Psoas muscle (tissue), 8 donors: ENCODE measurements around the gene IFI35. TPM values are rescaled to one million over a fixed set of nuclear protein-coding genes. Genes with fewer than 3 reads are reported as not detected.

ENCODE experiments used
- ATAC-seq, 4 donors: fragments of 200-7000 bp; cut with Tn5 transposase; one replicate each; pipeline ENCODE4 v1.9.1; 2020; ENCODE audit warnings: moderate library complexity in 3 of 4, mild to moderate bottlenecking in 2 of 4
- DNase-seq, 2 donors: peaks; one replicate each; pipeline ENCODE4 v3.0.0-alpha.2; 2020
- H3K27ac ChIP-seq: fragments of 200-600 bp; one replicate; pipeline ENCODE4 v1.8.0; 2022
- H3K27me3 ChIP-seq, 3 donors: fragments of 200-600 bp in 1 of 3; one replicate each; pipeline versions ENCODE4 v1.6.1 to v1.8.0; 2013 to 2022; ENCODE audit warnings: low read length in 2 of 3, mild to moderate bottlenecking in 2 of 3, moderate library complexity in 1 of 3; ENCODE audit not compliant: insufficient read depth in 3 of 3
- H3K36me3 ChIP-seq, 2 donors: fragments of 200-600 bp in 1 of 2; one replicate each; pipeline versions ENCODE4 v1.6.1 to v1.8.0; 2013 to 2022; ENCODE audit warnings: low read depth in 1 of 2, mild to moderate bottlenecking in 1 of 2, moderate library complexity in 1 of 2; ENCODE audit not compliant: insufficient read depth in 1 of 2
- H3K4me1 ChIP-seq: fragments of 200-600 bp; one replicate; pipeline ENCODE4 v1.8.0; 2022
- H3K4me3 ChIP-seq: fragments of 200-600 bp; one replicate; pipeline ENCODE4 v1.8.0; 2022; ENCODE audit warnings: mild to moderate bottlenecking
- H3K9me3 ChIP-seq: fragments of 200-600 bp; one replicate; pipeline ENCODE4 v1.8.0; 2022
- CTCF ChIP-seq: fragments of 200-600 bp; IDR thresholded peaks from one replicate; pipeline ENCODE4 v1.8.0; 2022; ENCODE audit warnings: antibody characterized with exemption
- WGBS, 3 donors: extraction: QIAGEN DNeasy Blood & Tissue Kit; methylation state at CpG; one replicate each; pipeline versions ENCODE4 v1.1.6 to v1.1.7; 2013; 5-methylcytosine and 5-hydroxymethylcytosine counted together
- intact Hi-C, 2 donors: fragments of 100-400 bp; cut with DNase I; formaldehyde crosslinking; loops; one replicate each; pipeline versions ENCODE4 v1.11.0 to v1.14.2; 2022
- polyA plus RNA-seq, 3 donors: library from polyadenylated mRNA; stranded (reverse); fragments of 200-250 nt; gene quantifications; one replicate each; pipeline ENCODE4 v1.2.3, GENCODE V29; 2013
- total RNA-seq, 4 donors: library from RNA; stranded (reverse); fragmentation: NEBNext Ultra II Directional in 2 of 4; extraction: Animal tissue kit (Norgen Biotek cat#: 25700) in 2 of 4; gene quantifications; one replicate each; pipeline versions ENCODE4 v1.2.1 to v1.2.4, GENCODE V29; 2021 to 2023
- donor health status: healthy with polysubstance abuse.
- donor health status: DM: no; HTN: no; CAD: no; lungs with moderate emphysema.
- donor health status: Bipolar disorder and iron deficiency.
- donor health status: healthy.
- donor health status: DM: yes; HTN: yes; CAD: no.
- donor health status: DM: no; HTN: no; CAD: no.
- donor health status: DM: no; HTN: no; CAD: no.
- donor health status: DM: yes; HTN: yes; CAD: no.

IFI35 gene
- total and polyA plus RNA-seq, 7 donors = 4.2 to 7.8 (median 6.3) TPM

- DNase-seq (peak; percentile 93 to 95), ATAC-seq (peak; percentile 81 to 88 (median 86))
- Histone ChIP-seq H3K4me3 (peak within 1 kb of the TSS; percentile 93), H3K9me3 (no peaks in the 10 kb centered on the region), H3K36me3 (peaks cover 0 to 19% of the 10 kb centered on the region in 2 donors), H3K27ac (peak within 1 kb of the TSS; percentile 96), H3K27me3 (no peaks in the 10 kb centered on the region), H3K4me1 (peaks cover 28% of the 10 kb centered on the region)
- TF ChIP-seq CTCF = no peak
- WGBS, 3 donors = 0 to 1% (median 0%) methylated on average over 28 to 39 of the region's 39 CpGs
- intact Hi-C loops = no loop called here
Observed at GRCh38 chr17:42980274-42980765, 26.3 kb upstream of the IFI35 start, which contains the start of gene RUNDC1. TSS of gene RUNDC1 (plus strand) at chr17:42980565. CDS start at chr17:42980577, 12 bp downstream.

DNA sequence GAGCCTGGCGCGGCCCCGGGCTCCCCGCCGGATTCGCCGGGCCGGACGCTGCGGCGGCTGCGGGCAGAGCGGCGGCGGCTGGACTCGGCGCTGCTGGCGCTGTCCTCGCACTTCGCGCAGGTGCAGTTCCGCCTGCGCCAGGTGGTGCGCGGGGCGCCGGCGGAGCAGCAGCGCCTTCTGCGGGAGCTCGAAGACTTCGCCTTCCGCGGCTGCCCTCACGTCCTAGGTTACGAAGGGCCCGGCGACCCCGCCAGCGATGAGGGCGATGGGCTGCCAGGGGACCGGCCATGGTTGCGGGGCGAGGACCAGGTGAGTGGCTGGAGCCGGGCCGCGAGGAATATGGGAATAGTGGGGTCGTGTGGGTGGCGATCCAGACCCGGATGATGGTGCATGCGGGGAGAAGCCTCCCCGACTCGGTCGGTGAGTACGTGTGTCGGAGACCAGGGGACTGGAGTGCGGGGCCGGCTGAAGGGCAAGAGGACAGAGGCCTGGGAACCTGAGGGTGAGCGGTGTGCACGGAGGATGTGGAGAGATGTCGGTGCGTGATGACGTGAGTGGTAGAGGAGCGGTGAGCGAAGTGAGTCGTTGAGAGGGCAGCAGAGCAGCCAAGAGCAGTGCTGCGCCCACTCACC, 25.7 kb upstream of the IFI35 start:
- H3K27ac ChIP-seq = peak overlapping the region; percentile 96
- peaks cover 25% of the 10 kb centered on the region for H3K4me1 ChIP-seq
- intact Hi-C loops = loop anchor here in 1 of 2 donors (1.0 kb wide), 1 partner anchor 17 kb away; the partner anchor contains the start of gene RPL27
- DNase-seq (peak; percentile 39 to 69), ATAC-seq (peak; percentile 48 to 72 (median 62))
- TF ChIP-seq CTCF = peak; percentile 18
- H3K9me3 ChIP-seq = no peaks in the 10 kb centered on the region
- peaks cover 0 to 25% of the 10 kb centered on the region in 2 donors for H3K36me3 ChIP-seq
- peak overlapping the region; percentile 93 for H3K4me3 ChIP-seq
- WGBS, 3 donors = 0 to 1% (median 0%) methylated on average over 61 to 67 of the region's 67 CpGs
- no peaks in the 10 kb centered on the region for H3K27me3 ChIP-seq

- Histone ChIP-seq H3K27me3 (no peaks in the 10 kb centered on the region), H3K9me3 (no peaks in the 10 kb centered on the region), H3K36me3 (peaks cover 2 to 39% of the 10 kb centered on the region in 2 donors), H3K4me3 (no peak overlapping the region), H3K27ac (peak overlapping the region; percentile 96), H3K4me1 (peaks cover 25% of the 10 kb centered on the region)
- no peak for TF ChIP-seq CTCF
- intact Hi-C loops = no loop called here
- DNase-seq (no peak), ATAC-seq (no peak)
Observed at GRCh38 chr17:42982266-42982665, 24.3 kb upstream of the IFI35 start.

- no peaks in the 10 kb centered on the region for H3K27me3 ChIP-seq
- peaks cover 12% of the 10 kb centered on the region for H3K4me1 ChIP-seq
- WGBS, 3 donors = 0 to 68% (median 0%) methylated on average over 1 of the region's 1 CpG
- intact Hi-C loops = no loop called here
- H3K4me3 ChIP-seq = no peak overlapping the region
- H3K9me3 ChIP-seq = no peaks in the 10 kb centered on the region
- DNase-seq = no peak
- no peak for TF ChIP-seq CTCF
- H3K36me3 ChIP-seq = peaks cover 7 to 68% of the 10 kb centered on the region in 2 donors
- no peak for ATAC-seq
- peak overlapping the region; percentile 30 for H3K27ac ChIP-seq
Observed at GRCh38 chr17:42985225-42985624, 21.4 kb upstream of the IFI35 start.
